Measurements from ENCODE around the gene CUL2. TPM values are rescaled to one million over a fixed set of nuclear protein-coding genes. Genes with fewer than 3 reads are reported as not detected.

Gene CUL2
- total and polyA plus RNA-seq, 10 of the 15 experiments (the other 5 are each of a cell fraction or from before 2014, with no cell fraction given) = 11.9 to 56.5 (median 33.2) TPM

DNA sequence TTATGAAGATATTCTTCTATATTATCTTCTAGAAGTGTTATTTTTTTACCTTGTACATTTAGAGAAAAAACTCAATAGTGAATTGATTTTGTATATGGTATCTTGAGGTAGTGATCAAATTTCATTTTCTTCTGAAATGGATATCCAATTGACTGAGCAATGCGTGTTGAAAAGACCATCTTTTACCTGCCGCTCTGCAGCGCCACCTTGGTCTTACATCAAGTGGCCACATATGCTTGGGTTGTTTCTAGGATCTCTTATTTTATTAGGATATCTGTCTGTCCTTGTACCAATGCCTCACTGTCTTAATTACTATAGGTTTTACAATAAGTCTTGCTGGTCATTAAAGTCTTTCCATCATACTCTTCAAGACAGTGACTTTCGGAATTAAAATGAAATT, 53.0 kb downstream of the CUL2 start:
- ATAC-seq = no peak
- Histone ChIP-seq H3K4me1 (ENCODE audit: control insufficient read depth, insufficient read depth, low read length) (no peaks in the 10 kb centered on the region), H4K20me1 (ENCODE audit: control insufficient read depth, insufficient read depth) (no peaks in the 10 kb centered on the region), H3K27me3 (replicated peaks in 1 of 2; ENCODE audit: control insufficient read depth in 2 of 2, insufficient read depth in 2 of 2, low read length in 1 of 2) (no peaks in the 10 kb centered on the region), H3K9me3 (replicated peaks; ENCODE audit: control insufficient read depth, insufficient read depth, low read length) (no peaks in the 10 kb centered on the region), H3K36me3 (ENCODE audit: control insufficient read depth in 2 of 2, insufficient read depth in 2 of 2, low read length in 1 of 2) (peaks cover 0 to 12% of the 10 kb centered on the region in 2 experiments), H3K79me2 (ENCODE audit: control insufficient read depth, insufficient read depth, low read length) (no peaks in the 10 kb centered on the region), H3K4me2 (ENCODE audit: control insufficient read depth, insufficient read depth) (no peak overlapping the region), H3K4me3 (no peak overlapping the region), H3K27ac (ENCODE audit: control insufficient read depth, insufficient read depth) (no peak overlapping the region), H3K9ac (ENCODE audit: control insufficient read depth, insufficient read depth, low read length) (no peak overlapping the region), H2AFZ (ENCODE audit: control insufficient read depth, low read depth, low read length) (no peak overlapping the region)
- RAD21 ChIA-PET (ENCODE audit: unreplicated experiment) = no interaction called here
- TSS peak; percentile 30 for BruUV-seq (replicated peaks)
- POLR2A ChIA-PET = no interaction called here
- 95% methylated on average over 4 of the region's 4 CpGs for WGBS (ENCODE audit: insufficient coverage, insufficient replicate concordance, low lambda C conversion rate, missing lambda C conversion rate)
- SMC1A ChIA-PET (ENCODE audit: uncharacterized antibody, unreplicated experiment) = no interaction called here
- no peak for DNase-seq (ENCODE audit: low read depth, low spot score)
- intact Hi-C loops (cut with micrococcal nuclease; ENCODE audit: unreplicated experiment) (no loop called here), in situ Hi-C loops (cut with MboI) (no loop called here)
- CTCF ChIA-PET = no interaction called here
- TF ChIP-seq MEF2A (IDR thresholded peaks at IDR 0.05; ENCODE audit: insufficient read depth, low read depth, low read length) (no peak), LARP7 (IDR thresholded peaks at IDR 0.05) (no peak), NBN (IDR thresholded peaks at IDR 0.05) (no peak), KLF5 (IDR thresholded peaks at IDR 0.05; ENCODE audit: partially characterized antibody) (no peak), ATF7 (IDR thresholded peaks at IDR 0.05; ENCODE audit: low read depth) (no peak), RAD21 (IDR thresholded peaks at IDR 0.05; ENCODE audit: insufficient read depth, low read depth, low read length) (no peak), NRF1 (conservative IDR thresholded peaks at IDR 0.05; ENCODE audit: low read depth, low read length) (no peak), ZNF217 (IDR thresholded peaks at IDR 0.05) (no peak), EGR1 (IDR thresholded peaks at IDR 0.05; ENCODE audit: borderline replicate concordance in 1 of 2, low read depth in 2 of 2, low read length in 2 of 2) (no peak)
- TF ChIP-seq, protein P1, sequence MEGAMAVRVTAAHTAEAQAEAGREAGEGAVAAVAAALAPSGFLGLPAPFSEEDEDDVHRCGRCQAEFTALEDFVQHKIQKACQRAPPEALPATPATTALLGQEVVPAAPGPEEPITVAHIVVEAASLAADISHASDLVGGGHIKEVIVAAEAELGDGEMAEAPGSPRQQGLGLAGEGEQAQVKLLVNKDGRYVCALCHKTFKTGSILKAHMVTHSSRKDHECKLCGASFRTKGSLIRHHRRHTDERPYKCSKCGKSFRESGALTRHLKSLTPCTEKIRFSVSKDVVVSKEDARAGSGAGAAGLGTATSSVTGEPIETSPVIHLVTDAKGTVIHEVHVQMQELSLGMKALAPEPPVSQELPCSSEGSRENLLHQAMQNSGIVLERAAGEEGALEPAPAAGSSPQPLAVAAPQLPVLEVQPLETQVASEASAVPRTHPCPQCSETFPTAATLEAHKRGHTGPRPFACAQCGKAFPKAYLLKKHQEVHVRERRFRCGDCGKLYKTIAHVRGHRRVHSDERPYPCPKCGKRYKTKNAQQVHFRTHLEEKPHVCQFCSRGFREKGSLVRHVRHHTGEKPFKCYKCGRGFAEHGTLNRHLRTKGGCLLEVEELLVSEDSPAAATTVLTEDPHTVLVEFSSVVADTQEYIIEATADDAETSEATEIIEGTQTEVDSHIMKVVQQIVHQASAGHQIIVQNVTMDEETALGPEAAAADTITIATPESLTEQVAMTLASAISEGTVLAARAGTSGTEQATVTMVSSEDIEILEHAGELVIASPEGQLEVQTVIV (IDR thresholded peaks at IDR 0.05; ENCODE audit: borderline replicate concordance, partially characterized antibody) = no peak
- TF ChIP-seq, protein P2, sequence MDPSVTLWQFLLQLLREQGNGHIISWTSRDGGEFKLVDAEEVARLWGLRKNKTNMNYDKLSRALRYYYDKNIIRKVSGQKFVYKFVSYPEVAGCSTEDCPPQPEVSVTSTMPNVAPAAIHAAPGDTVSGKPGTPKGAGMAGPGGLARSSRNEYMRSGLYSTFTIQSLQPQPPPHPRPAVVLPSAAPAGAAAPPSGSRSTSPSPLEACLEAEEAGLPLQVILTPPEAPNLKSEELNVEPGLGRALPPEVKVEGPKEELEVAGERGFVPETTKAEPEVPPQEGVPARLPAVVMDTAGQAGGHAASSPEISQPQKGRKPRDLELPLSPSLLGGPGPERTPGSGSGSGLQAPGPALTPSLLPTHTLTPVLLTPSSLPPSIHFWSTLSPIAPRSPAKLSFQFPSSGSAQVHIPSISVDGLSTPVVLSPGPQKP (IDR thresholded peaks at IDR 0.05; ENCODE audit: low read depth, low read length) = no peak
- no peak for FAIRE-seq

Measured in GM12878 (cell line).